HL-60/S4 treated with phorbol 12-myristate 13-acetate at 8.2 ng/mL for 4 days and 3 days (cell line): ENCODE measurements around the gene TRPV5.
"Not testable (repeated sequence)": the region's sequence is repeated elsewhere in the genome, so short reads cannot be mapped to it uniquely, and the experiment has no call there.

Source experiments
- in situ Hi-C: fragments of 300-500 bp; cut with MboI; formaldehyde crosslinking; loops from 2 replicates; pipeline ENCODE4 v1.15.0; 2022; ENCODE audit warnings: low sequenced_read_pairs

Gene TRPV5

GRCh38 chr7:142933624-142934023, at the start of gene TRPV5:
Gene TRPV5 (minus strand): TSS chr7:142933746. CDS start chr7:142933459, 287 bp downstream.
- in situ Hi-C loops: no loop called here

- in situ Hi-C loops: not testable (repeated sequence)
Observed at GRCh38 chr7:142978402-142978801, 44.9 kb upstream of the TRPV5 start.

GRCh38 chr7:142974626-142975025, 41.1 kb upstream of the TRPV5 start:
- in situ Hi-C loops: no loop called here

GRCh38 chr7:142969183-142969582, 35.6 kb upstream of the TRPV5 start:
- in situ Hi-C loops: no loop called here

GRCh38 chr7:142968229-142968628, 34.7 kb upstream of the TRPV5 start:
- in situ Hi-C loops: no loop called here

GRCh38 chr7:142964502-142965246, 31.1 kb upstream of the TRPV5 start:
- in situ Hi-C loops: no loop called here

- in situ Hi-C loops: no loop called here
Observed at GRCh38 chr7:142963993-142964392, 30.4 kb upstream of the TRPV5 start.

GRCh38 chr7:142962991-142963390, 29.4 kb upstream of the TRPV5 start:
- in situ Hi-C loops: no loop called here

- in situ Hi-C loops: no loop called here
Observed at GRCh38 chr7:142961973-142962926, 28.7 kb upstream of the TRPV5 start, which contains the start of gene KEL. Gene KEL (minus strand): TSS chr7:142962363. CDS start chr7:142962206, 157 bp downstream.

GRCh38 chr7:142961595-142961972, 28.0 kb upstream of the TRPV5 start:
- in situ Hi-C loops: no loop called here

- in situ Hi-C loops: no loop called here
Observed at GRCh38 chr7:142960955-142961512, 27.5 kb upstream of the TRPV5 start.

GRCh38 chr7:142959202-142959601, 25.7 kb upstream of the TRPV5 start:
- in situ Hi-C loops: no loop called here

GRCh38 chr7:142957723-142958122, 24.2 kb upstream of the TRPV5 start:
- in situ Hi-C loops: no loop called here

- in situ Hi-C loops: no loop called here
Observed at GRCh38 chr7:142956951-142957623, 23.5 kb upstream of the TRPV5 start.

- in situ Hi-C loops: no loop called here
Observed at GRCh38 chr7:142954680-142955268, 21.2 kb upstream of the TRPV5 start.

- in situ Hi-C loops: no loop called here
Observed at GRCh38 chr7:142950235-142950634, 16.7 kb upstream of the TRPV5 start.

- in situ Hi-C loops: no loop called here
Observed at GRCh38 chr7:142948603-142949002, 15.1 kb upstream of the TRPV5 start.

GRCh38 chr7:142945001-142945400, 11.5 kb upstream of the TRPV5 start:
- in situ Hi-C loops: no loop called here

- in situ Hi-C loops: no loop called here
Observed at GRCh38 chr7:142943706-142944268, 10.2 kb upstream of the TRPV5 start.

GRCh38 chr7:142942746-142943145, 9.2 kb upstream of the TRPV5 start:
- in situ Hi-C loops: no loop called here
